Ammon's horn (tissue), 1 donor: ENCODE data around the gene GPC5.

Experiments
- DNase-seq: peaks from one replicate; pipeline ENCODE4 v3.0.0-alpha.2; 2016; ENCODE audit warnings: low spot score

Gene GPC5

DNA sequence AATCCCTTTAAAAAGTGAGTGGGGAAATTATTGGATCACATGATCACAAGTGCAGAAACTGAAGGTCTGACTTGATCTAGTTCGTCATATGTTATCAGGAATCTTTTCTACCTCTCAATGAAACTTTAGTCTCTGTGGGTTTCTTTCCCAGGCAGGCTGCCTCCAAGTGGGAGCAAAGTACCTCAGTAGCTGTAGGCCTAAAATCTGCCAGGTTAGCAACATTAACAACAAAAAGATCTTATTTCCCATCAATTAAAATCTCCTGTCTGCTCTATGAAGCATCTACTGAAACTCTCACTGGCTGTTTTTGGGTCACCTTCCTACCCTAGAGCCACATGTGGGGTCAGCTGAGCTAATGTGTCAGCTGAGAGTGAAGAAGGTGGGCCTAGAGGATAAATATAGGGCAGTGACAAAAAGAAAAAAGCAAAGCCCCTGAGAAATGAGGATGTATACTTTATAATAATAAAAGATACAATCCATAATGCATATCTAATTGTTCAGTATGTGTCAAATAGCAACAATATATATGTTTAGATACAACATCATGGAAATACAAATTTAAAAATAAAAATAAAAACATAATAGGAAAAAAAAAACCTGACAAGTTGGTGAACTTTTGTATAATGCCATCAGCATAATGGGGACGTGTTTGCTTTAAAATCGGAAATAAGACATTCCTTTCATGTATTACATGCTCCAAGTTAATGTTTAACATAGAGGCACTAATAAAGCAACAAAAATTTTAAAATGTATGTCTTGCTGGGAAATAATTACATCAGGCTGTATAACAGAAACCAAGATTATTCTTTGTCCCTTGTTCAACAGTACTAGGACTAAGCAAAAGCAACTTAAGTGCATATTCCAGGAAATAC is 141.1 kb downstream of the GPC5 start:
- no peak for DNase-seq

DNA sequence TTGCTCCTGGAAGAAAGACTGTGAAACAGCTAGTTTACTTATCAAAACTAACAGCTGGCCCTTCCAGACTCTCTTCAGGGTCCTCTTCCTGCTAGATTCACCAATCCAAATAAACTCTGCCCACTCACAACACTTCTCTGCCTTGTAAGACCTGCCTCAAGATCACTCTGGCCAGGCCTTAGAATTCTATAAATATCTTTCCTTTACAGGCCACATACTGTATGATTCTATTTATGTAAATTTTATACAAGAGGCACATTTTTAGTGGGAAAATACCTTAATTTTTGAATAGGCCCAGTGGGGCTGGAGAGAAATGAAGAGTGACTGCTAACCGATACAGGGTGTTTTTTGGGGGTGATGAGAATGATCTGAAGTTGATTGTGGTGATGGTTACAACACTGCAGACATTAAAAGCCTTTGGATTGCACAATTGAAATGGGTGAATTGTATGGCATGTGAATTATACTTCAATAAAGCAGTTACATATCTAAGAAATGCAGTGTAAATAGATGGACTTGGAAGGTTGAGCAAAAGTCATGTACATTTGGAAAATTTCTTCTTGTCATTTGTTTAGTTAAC is 141.8 kb downstream of the GPC5 start:
- DNase-seq: no peak

DNA sequence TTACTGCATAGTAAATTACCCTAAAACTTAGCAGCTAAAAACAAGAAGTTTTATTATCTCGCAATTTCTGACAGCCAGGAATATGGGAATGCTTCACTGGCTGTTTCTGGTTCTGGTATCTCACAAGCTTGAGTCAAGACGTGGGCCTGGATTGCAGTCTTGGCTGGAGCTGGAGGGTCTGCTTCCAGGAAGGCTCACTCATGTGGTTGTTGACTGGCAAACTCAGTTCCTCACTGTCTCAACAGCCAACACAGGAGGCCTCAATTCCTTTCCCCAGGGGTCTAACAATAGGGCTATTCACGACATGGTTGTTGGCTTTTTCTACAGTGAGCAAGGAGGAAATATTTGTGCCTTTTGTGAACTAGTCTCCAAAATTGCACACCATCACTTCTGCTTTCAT is 146.3 kb downstream of the GPC5 start:
- peak; percentile 6 for DNase-seq

DNA sequence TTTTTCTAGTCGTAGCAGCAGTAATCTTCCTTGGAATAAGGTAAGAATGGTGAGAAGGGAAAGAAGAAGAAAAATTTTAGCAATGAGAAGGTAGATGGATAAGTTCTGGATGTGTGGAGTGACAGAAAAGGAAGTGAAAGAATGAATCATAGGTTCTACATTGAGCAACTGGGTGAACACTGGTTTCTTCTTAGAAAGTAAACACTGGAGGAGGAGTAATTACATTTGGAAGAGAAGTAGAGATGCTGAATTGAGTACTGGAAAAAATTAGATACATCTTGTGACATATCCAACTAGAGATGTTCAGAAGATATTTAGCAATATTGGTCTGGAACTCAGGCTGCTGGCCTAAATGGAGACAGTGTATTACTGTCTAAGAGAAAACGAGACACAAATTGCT is 148.5 kb downstream of the GPC5 start:
- no peak for DNase-seq

DNA sequence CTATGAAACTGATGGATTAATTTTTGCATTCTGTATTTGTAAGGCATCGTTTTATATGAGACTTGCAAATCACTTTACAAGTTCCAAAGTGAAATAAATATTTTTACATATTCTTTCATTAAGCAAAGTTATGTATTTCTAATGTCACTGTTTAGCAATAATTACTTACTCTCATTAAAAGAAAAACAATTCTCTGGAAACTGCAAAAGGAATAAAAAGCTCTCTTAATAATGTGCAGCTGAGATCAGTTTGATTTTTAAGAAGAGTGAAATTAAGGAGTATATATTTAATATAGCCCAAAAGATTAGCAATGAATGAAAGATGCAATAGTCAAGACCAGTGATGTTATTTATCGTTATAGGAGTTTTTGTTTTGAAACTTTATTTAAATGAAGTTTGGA is 155.2 kb downstream of the GPC5 start:
- no peak for DNase-seq

DNA sequence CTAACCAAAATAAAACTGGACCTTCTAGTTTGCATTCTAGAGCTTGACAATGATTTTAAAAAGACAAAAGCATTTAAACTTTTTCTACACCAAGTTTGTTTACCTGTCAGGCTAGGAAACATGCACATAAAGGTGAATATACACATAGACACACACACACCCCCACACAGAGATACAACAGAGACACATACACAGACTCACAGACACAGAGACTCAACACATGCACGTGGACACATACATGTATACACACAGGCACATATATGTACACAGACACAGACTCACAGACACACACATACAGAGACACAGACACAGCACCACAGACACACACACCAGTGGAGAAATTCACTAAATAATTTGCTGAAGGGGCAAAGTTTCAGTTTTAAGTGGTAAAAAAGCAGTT is 155.7 kb downstream of the GPC5 start:
- DNase-seq: no peak

DNA sequence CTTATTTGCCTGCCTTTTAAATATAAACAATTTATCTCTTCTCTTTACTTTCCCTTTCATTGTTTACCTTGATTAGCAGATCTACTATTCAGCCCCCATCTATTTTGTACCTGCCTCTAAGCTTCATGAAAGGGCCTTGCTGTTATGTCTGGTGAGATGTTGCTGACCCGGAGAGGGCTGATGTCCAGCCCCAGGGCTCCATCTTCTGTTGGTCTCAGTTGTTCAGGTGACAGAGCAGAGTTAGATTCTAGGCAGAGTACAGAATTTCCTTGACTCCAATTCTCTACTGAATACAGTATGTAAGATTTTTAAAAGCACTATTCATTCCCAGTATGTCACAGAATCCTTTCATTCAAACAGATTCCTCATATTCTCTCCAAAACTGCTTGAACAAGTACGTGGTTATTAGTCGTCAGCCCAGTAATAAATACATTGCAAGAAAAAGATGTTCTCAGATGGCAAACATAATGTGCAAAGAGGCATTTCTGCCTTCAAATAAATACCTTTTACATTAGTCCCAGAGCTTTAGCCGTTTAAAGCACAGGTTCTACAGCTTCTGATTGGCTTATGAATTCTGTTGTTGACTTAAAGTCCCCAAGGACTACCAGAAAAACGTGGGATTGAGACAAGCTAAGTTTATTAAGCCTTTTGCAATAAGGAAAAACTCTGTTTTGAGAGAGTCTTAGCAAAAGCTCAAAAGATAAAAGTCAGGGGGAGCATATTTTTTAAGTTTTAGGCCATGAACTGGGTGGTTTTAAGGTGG is 159.1 kb downstream of the GPC5 start:
- no peak for DNase-seq

DNA sequence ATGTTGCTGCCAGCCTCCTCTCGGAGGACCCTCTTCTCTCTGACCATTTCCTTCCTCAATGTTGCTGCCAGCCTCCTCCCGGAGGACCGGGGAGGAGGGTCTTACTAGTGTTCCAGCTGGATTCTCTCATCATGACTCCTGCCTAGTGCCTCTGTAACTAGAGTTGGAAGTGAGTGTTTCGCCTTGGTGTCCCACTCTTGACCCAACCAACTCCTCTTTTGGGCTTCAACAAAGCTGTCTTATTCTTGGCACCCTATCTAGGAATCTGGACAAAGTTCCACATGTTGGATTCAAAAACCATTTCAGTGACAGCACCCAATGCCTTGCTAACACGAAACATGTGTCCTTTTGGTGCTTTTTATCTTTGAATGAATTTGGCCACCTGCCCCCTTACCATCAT is 165.4 kb downstream of the GPC5 start:
- DNase-seq: no peak

DNA sequence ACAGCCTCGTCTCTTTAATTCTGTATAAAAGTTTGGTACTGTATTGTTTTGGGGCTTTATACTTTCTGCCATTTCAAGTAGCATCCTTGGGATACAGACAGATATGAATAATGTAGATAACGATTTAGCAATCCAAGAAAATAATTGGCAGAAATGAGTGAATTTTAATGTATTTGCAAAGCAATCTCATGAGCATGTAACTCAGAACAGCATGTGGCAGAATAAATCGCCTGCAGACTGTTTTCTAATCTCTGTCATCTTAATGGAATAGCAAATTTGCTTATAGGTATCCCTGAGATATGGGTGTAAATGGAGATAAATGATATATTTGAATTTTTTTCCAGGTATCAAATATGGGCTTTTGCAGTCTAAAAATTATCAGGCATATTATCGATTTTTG is 166.0 kb downstream of the GPC5 start:
- DNase-seq: no peak

DNA sequence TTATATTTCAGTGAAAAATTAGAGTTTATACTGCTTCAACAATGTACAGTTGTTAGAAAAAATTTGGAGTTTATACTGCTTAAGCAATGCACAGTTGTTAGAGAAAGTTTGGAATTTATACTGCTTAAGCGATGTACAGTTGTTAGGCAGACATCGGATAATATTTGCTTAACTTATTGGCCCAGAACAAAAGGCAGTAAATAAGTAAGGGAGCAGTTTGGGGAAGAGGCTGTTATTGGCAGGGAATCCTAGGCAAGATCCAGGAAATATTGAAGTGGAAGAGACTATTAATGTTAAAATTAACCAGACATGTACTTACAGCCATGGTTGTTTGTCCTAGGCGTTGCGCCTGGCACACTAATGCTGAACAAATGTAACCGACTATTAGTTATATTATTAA is 166.9 kb downstream of the GPC5 start:
- no peak for DNase-seq

DNA sequence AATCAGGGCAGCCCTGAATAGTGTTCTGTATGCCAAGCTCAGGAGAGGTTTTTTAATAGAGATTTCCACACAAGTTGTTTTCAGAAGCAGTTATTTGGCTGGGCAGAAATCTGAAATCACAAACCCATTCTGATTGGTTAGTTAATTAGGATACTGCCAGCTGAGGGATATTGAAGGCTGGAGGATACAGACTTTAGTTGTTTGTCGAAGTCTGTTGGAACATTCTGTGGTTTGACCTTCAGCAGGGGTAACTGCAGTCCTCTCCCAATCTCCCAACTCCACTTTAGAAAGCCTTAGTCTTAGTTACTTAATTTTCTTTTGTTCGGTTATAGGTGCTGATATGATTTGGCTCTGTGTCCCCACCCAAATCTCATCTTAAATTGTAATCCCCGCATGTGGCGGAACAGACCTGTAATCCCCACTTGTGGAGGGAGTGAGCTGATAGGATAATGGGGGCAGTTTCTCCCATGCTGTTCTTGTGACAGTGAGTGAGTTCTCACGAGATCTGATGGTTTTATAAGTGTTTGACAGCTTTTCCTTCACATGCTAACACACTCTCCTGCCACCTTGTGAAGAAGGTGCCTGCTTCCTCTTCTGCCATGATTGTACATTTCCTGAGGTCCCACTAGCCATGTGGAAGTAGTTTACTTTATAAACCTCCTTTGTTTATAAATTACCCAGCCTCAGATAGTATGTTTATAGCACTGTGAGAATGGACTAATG is 169.2 kb downstream of the GPC5 start:
- no peak for DNase-seq

DNA sequence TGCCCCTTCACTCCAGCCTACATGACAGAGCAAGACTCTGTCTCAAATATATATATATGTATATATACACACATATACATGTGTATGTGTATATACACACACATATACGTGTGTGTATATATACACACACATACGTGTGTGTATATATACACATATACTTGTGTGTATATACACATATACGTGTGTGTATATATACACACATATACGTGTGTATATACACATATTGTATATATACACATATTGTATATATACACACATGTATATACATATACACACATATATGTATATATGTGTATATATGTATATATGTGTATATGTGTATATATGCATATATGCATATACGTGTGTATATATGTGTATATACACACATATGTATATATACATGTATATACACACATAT is 173.3 kb downstream of the GPC5 start:
- no peak for DNase-seq

DNA sequence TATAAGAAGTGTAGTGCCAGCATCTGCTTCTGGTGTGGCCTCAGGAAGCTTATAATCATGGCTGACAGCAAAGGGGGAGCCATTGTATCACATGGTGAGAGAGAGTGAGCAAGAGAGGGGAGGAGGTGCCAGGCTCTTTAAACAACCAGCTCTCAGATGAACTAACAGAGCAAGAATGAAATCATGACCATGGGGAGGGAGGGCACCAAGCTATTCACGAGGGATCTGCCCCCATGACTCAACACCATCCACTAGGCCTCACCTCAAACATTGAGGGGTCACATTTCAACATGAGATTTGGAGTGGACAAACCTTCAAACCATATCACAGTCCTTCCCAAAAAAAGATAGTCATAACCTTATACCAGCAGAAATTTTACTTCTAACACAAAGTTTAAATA is 174.0 kb downstream of the GPC5 start:
- DNase-seq: no peak

DNA sequence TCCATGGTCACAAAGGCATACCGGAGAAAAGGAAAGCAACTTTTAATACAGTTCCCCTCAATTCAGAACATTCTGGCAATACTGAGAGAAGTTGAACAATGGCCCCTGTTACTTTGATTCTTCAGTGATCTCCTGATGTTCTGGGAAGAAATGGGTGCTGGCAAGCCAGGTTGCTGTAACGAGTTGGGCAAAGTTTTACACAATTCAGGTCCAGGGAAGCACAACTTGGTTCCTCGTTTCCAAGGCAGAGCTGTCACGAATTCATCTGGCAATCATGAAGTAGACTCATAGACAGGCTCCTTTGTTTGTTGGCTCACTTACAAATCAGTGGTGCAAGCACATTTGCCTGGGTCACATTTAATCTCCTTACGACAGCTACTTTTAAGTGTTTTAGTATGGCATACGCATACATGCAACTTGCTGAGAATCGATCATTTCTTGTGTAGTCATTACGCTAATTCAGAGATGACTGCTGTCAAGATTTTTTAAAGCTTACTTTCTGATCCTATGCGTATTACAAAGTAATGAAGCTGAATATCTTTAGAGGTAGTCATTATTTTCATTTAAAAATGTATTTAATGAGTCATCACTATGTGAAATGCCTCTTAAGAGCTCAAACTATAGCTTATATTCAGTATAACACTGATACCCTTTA is 174.7 kb downstream of the GPC5 start:
- DNase-seq: peak; percentile 7

DNA sequence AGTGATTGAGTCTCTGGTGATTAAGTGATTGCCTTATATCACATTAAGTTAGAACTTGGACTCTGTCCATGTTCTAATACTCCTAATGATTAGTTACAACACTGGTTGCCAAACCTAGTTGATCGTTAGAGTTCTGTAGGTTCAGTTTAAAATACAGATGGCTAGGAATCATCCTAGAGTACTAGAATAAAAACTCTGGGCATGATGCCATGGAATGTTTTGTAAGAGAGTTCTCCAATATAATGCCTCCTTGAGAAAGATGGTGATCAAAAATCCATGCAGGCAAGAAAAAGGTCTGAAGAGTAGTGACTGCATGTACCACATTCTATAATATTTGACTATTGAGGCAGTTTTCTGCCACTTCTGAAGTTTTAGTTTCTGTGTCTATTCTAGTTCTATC is 176.3 kb downstream of the GPC5 start:
- DNase-seq: peak; percentile 8

DNA sequence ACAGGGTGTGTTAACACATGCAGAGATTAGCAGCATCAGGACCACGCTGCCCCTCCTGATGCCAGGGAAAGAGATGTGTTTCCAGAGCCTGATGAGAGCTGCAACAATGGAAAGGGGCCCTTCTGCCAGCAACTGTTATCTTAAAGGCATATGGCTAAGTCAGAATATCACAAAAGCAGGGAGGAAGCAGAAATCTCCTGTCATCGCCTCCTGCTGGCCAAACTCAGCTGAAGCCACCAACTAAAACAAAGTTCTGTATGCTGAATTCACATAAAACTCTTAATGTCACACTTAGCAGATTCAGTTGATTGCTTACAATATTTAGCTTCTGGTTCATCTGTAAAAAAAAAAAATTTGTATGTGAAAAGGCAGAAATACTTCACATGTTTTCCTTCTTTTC is 178.2 kb downstream of the GPC5 start:
- no peak for DNase-seq

DNA sequence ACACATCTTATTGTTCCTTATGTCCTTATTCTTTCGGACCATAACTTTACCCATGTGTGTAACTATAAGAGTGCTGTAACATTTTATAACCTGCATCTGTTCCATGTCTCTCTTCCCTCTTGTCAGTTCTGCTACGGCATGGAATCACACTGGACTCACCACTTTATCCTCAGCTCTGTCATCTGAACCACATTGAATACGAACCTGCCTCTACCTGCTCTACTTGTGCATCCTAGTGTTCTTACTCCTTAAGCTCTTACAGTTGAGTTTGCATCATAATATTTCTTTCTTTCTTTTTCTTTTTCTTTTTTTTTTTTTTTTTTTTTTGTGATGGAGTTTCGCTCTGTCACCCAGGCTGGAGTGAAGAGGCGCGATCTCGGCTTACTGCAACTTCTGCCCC is 180.9 kb downstream of the GPC5 start:
- DNase-seq: no peak

DNA sequence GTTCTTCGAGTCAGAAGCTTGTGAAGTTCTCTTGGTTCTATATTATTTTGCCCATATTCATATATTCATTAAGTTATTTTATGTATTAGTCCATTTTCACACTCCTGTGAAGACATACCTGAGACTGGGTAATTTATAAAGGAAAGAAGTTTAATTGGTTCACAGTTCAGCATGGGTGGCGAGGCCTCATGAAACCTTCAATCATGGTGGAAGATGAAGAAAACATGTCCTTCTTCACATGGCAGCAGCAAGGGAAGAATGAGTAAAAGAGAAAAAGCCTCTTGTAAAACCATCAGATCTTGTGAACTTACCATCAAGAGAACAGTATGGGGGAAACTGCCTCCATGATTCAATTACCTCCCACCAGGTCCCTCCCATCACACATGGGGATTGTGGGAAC is 182.3 kb downstream of the GPC5 start:
- DNase-seq: no peak

DNA sequence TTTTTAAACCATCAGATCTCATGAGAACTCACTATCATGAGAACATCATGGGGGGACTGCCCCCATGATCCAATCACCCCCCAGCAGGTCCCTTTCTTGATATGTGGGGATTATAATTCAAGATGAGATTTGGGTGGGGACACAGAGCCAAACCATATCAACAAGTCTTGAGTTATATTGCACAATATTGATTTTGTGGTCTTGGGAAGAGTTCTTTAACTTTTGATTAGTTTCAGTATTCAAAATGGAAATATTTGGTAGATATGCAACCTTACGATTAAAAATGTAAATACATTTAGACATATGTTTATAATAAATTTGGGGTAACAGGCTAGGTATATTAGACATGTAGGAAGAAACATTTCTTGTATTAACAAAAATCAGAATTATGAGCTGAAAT is 188.2 kb downstream of the GPC5 start:
- DNase-seq: no peak

DNA sequence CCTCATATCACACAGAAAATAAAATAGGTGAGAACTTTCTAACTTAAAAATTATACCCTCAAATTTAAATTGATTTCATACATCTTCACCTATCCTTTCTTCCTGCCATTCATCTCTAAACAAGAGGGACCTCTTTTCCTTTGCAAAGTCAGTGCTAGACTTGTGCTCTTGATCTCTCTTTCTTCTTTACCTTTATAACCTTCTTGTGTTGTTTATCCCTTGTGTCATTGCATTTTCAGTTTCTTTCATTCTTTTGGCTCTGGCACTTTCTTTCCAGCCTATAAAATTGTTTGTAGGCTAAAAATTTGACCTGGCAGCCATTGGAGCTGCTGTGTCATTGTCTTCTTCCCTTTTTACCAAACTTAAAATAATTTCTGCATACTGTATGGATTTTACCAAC is 190.1 kb downstream of the GPC5 start:
- no peak for DNase-seq

DNA sequence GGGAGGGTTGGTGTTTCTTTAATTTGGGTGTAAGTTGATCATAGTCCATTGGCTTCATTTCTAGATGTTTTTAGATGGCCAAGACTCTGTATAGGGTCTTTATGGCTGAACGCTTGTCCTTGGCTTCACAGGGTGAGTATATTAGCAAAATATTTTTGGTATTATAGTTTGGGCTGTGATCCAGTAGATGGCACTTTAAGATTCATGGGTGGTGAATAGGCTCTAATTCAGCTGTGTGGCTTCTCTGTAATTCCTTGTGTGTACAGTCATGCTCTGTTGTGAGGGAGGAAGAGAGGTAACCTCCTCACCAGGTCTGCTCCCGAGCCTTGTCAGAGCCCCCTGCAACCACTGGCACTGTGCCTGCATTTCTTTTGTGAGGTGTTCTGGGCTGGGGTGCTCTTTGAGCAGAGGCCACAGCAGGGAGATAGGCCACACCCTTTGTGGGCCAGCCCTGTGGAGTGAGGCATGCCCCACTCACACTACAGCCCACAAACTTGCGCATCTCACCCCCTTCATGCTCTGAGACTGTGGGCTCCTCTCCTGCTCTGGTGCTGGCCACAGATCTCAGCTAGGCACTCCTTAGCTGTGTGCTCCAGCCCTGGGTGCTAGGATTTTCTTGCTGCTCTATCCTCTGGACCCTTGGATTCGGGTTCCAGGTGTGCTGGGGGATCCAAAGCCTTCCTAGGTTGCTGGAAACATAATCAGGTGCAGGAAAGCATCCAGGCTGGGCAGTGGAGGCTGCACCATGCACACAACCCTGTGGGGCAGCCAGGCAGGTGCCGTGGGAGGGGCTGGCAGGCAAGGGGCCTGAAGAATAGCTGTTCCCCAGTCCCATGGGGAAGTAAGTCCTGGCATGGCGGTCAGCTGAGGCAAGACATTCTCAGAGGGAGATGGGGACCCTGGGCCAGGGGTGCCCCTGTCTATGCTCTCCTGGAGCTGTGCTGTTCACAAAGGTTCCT is 193.9 kb downstream of the GPC5 start:
- DNase-seq: no peak
